CD4-positive, alpha-beta T cell (primary cell): ENCODE results near the gene CST11. TPM values are rescaled to one million over a fixed set of nuclear protein-coding genes. Genes with fewer than 3 reads are reported as not detected.

Experiments
- ATAC-seq: fragments of 200-7000 bp; cut with Tn5 transposase; one replicate; pipeline ENCODE4 v1.10.0; 2022; ENCODE audit warnings: mild to moderate bottlenecking; ENCODE audit not compliant: poor library complexity
- CTCF ChIA-PET: fragments of 350-600 bp; sonication (Branson Sonifier 250); formaldehyde crosslinking; loops from one replicate; lab custom pipeline; 2021; ENCODE audit warnings: antibody characterized with exemption, inconsistent platforms; lab: Charles Lee
- POLR2A ChIA-PET: fragments of 350-600 bp; sonication (Branson Sonifier 250); formaldehyde crosslinking; loops from one replicate; lab custom pipeline; 2021; ENCODE audit warnings: antibody characterized with exemption, inconsistent platforms; lab: Charles Lee
- DNase-seq, 14 experiments: peaks; one replicate each; pipeline ENCODE4 v3.0.0-alpha.2; 2013 to 2020; ENCODE audit warnings: mixed read lengths in 2 of 14
- H3K27ac ChIP-seq, 2 donors: one replicate each; pipeline versions ENCODE4 v1.5.1 to v1.7.0; 2013; ENCODE audit warnings: low read length in 2 of 2, low read depth in 1 of 2, mild to moderate bottlenecking in 1 of 2
- H3K27me3 ChIP-seq, 2 experiments: 1 replicate in 1 of 2; 2 replicates in 1 of 2; pipeline versions ENCODE4 v1.6.1 to v1.7.0; 2013; ENCODE audit warnings: low read length in 2 of 2, control low read depth in 1 of 2, mild to moderate bottlenecking in 1 of 2, moderate library complexity in 1 of 2; ENCODE audit not compliant: insufficient read depth in 2 of 2, control insufficient read depth in 1 of 2
- H3K36me3 ChIP-seq: one replicate; pipeline ENCODE4 v1.6.1; 2013; ENCODE audit warnings: low read length, control low read depth; ENCODE audit not compliant: insufficient read depth
- H3K4me1 ChIP-seq: one replicate; pipeline ENCODE4 v1.6.1; 2013; ENCODE audit warnings: low read length, control low read depth; ENCODE audit not compliant: insufficient read depth
- H3K4me3 ChIP-seq: one replicate; pipeline ENCODE4 v1.5.1; 2013; ENCODE audit warnings: mild to moderate bottlenecking, low read length, moderate library complexity
- H3K9me3 ChIP-seq, 2 experiments: 1 replicate in 1 of 2; 2 replicates in 1 of 2; pipeline versions ENCODE4 v1.6.1 to v1.7.0; 2013; ENCODE audit warnings: low read length in 2 of 2, mild to moderate bottlenecking in 2 of 2, control low read depth in 1 of 2, moderate library complexity in 1 of 2; ENCODE audit not compliant: control insufficient read depth in 1 of 2, insufficient read depth in 1 of 2
- H3K27ac Mint-ChIP-seq: one replicate; pipeline ENCODE4 v1.8.0; 2020; ENCODE audit warnings: mixed read lengths
- H3K27me3 Mint-ChIP-seq: one replicate; pipeline ENCODE4 v1.8.0; 2021; ENCODE audit warnings: mixed read lengths
- H3K36me3 Mint-ChIP-seq: one replicate; pipeline ENCODE4 v1.8.0; 2021; ENCODE audit warnings: low read depth, mixed read lengths
- H3K4me1 Mint-ChIP-seq: one replicate; pipeline ENCODE4 v1.8.0; 2021; ENCODE audit warnings: low read depth, mixed read lengths
- H3K4me3 Mint-ChIP-seq: one replicate; pipeline ENCODE4 v1.8.0; 2020; ENCODE audit warnings: mild to moderate bottlenecking, mixed read lengths
- H3K9me3 Mint-ChIP-seq: one replicate; pipeline ENCODE4 v1.8.0; 2020; ENCODE audit warnings: mixed read lengths
- intact Hi-C, 2 experiments: fragments of 100-400 bp; cut with DNase I in 1 of 2; cut with micrococcal nuclease in 1 of 2; formaldehyde crosslinking; loops; one replicate each; pipeline versions ENCODE4 v1.15.1 to v1.9.0; 2023 to 2025; cut with DNase I, micrococcal nuclease
- total RNA-seq, 174 experiments: library from RNA in 2 of 174; stranded (reverse) in 2 of 174; gene quantifications; one replicate each; pipeline ENCODE4 v1.2.3 and lab custom pipeline; 2021 to 2026
- TF ChIP-seq, protein P1 (sequence below): fragments of 200-600 bp; IDR thresholded peaks from one replicate; pipeline ENCODE4 v1.8.0; 2022; ENCODE audit warnings: antibody characterized with exemption, mild to moderate bottlenecking

Gene CST11
- total RNA-seq, 2 experiments from 2014 or later, result not detected

DNA sequence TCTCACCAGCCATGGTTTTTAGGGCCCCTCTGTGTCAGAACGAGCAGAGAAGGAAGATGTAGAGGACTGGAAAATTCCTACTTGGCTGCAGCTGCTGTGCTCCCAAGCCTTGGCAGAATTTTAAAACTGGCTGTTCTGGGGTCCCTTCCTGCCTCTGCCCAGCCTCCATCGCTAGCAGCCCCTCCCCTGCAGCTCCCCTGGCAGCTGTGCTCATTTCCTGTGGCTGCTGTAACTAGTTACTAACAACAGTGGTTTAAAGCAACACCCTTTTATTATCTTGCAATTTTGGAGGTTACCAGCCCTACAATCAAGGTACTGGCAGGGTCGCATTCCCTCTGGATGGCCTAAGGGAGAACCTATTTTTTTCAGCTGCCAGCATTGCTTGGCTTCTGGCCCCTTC, 3.7 kb upstream of the CST11 start:
- H3K4me3 Mint-ChIP-seq, result peak overlapping the region; percentile 30
- H3K4me3 ChIP-seq, result no peak overlapping the region
- H3K27me3 ChIP-seq, result no peaks in the 10 kb centered on the region
- H3K36me3 ChIP-seq, result no peaks in the 10 kb centered on the region
- H3K9me3 Mint-ChIP-seq, result no peaks in the 10 kb centered on the region
- H3K27me3 Mint-ChIP-seq, result no peaks in the 10 kb centered on the region
- TF ChIP-seq, protein P1, sequence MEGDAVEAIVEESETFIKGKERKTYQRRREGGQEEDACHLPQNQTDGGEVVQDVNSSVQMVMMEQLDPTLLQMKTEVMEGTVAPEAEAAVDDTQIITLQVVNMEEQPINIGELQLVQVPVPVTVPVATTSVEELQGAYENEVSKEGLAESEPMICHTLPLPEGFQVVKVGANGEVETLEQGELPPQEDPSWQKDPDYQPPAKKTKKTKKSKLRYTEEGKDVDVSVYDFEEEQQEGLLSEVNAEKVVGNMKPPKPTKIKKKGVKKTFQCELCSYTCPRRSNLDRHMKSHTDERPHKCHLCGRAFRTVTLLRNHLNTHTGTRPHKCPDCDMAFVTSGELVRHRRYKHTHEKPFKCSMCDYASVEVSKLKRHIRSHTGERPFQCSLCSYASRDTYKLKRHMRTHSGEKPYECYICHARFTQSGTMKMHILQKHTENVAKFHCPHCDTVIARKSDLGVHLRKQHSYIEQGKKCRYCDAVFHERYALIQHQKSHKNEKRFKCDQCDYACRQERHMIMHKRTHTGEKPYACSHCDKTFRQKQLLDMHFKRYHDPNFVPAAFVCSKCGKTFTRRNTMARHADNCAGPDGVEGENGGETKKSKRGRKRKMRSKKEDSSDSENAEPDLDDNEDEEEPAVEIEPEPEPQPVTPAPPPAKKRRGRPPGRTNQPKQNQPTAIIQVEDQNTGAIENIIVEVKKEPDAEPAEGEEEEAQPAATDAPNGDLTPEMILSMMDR, result no peak
- no peak overlapping the region for H3K27ac Mint-ChIP-seq
- H3K4me1 Mint-ChIP-seq, result peaks cover 14% of the 10 kb centered on the region
- intact Hi-C loops, result no loop called here
- DNase-seq (peak in 1 of 14 experiments; percentile 68), ATAC-seq (no peak)
- POLR2A ChIA-PET, result no interaction called here
- CTCF ChIA-PET, result no interaction called here
- H3K36me3 Mint-ChIP-seq, result no peaks in the 10 kb centered on the region
- peak overlapping the region in 1 of 2 donors; percentile 22 for H3K27ac ChIP-seq
- H3K9me3 ChIP-seq, result no peaks in the 10 kb centered on the region
- peaks cover 13% of the 10 kb centered on the region for H3K4me1 ChIP-seq

DNA sequence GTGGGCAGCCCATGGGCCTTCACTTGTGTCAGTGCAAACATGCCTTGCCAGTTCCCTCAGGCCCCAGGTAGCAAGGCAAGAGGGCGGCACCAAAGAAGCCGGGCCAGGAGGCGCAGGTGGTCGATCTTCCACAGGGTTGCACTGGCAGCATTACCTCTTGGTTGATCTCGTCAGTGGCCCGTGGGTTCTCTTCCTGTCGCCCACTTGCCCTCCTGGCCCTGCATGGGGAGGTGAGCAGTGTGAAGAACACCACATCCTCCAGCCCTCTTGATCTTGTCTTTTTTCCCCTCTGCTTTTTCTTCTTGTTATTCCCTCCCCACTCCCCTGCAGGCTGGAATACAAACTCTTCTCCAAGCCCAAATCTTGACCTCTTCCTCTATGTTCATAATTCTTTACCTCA, 3.0 kb upstream of the CST11 start:
- Histone ChIP-seq H3K4me3 (no peak overlapping the region), H3K9me3 (peaks cover 0 to 3% of the 10 kb centered on the region in 2 experiments), H3K27ac (no peak overlapping the region), H3K36me3 (no peaks in the 10 kb centered on the region), H3K4me1 (peaks cover 13% of the 10 kb centered on the region), H3K27me3 (no peaks in the 10 kb centered on the region)
- Mint-ChIP-seq H3K27ac (no peak overlapping the region), H3K27me3 (no peaks in the 10 kb centered on the region), H3K36me3 (no peaks in the 10 kb centered on the region), H3K9me3 (no peaks in the 10 kb centered on the region), H3K4me1 (peaks cover 14% of the 10 kb centered on the region), H3K4me3 (no peak overlapping the region)
- DNase-seq (peak in 1 of 14 experiments; percentile 42), ATAC-seq (no peak)
- ChIA-PET POLR2A (no interaction called here), CTCF (no interaction called here)
- intact Hi-C loops, result no loop called here
- TF ChIP-seq, protein P1, result no peak

DNA sequence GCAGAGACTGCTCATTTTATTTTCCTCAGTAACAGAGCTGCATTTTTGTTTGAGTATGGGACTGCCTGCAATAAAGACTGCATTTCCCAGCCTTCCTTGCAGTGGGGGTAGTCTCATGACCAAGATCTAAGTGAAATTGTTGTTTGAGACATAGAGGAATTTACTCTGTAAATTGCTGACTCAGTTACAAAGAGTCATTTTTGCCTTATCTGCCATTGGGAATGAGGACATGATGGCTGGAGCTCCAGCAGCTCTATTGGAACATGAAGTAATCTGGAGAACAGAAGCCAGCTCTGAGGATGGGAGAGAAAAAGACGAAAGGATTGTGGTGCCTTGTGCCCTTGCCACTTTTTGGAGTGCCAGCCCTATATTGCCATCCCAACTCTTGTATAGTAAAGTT, 2.1 kb upstream of the CST11 start:
- Mint-ChIP-seq H3K27me3 (no peaks in the 10 kb centered on the region), H3K4me1 (peaks cover 14% of the 10 kb centered on the region), H3K36me3 (no peaks in the 10 kb centered on the region), H3K4me3 (no peak overlapping the region), H3K9me3 (no peaks in the 10 kb centered on the region), H3K27ac (no peak overlapping the region)
- ATAC-seq, result no peak
- TF ChIP-seq, protein P1, result no peak
- H3K4me1 ChIP-seq, result peaks cover 13% of the 10 kb centered on the region
- H3K27ac ChIP-seq, result no peak overlapping the region
- peaks cover 0 to 3% of the 10 kb centered on the region in 2 experiments for H3K9me3 ChIP-seq
- POLR2A ChIA-PET, result no interaction called here
- H3K36me3 ChIP-seq, result no peaks in the 10 kb centered on the region
- H3K4me3 ChIP-seq, result no peak overlapping the region
- DNase-seq, result no peak
- no peaks in the 10 kb centered on the region for H3K27me3 ChIP-seq
- CTCF ChIA-PET, result no interaction called here
- intact Hi-C loops, result no loop called here
